ENCODE measurements around the gene SETD2. TPM values are rescaled to one million over a fixed set of nuclear protein-coding genes. Genes with fewer than 3 reads are reported as not detected.

Gene SETD2
- total RNA-seq, 1 experiment from 2014 or later = 17.2 TPM

- no peak for DNase-seq (ENCODE audit: low read depth)
Observed at GRCh38 chr3:46998852-46999515, 164.9 kb downstream of the SETD2 start.

GRCh38 chr3:46998121-46998851, 165.6 kb downstream of the SETD2 start:
- peak; percentile 60 for DNase-seq (ENCODE audit: low read depth)

- no peak for DNase-seq (ENCODE audit: low read depth)
Observed at GRCh38 chr3:46997453-46998091, 166.3 kb downstream of the SETD2 start.

- DNase-seq (ENCODE audit: low read depth) = no peak
Observed at GRCh38 chr3:46996689-46997452, 167.0 kb downstream of the SETD2 start.

GRCh38 chr3:46995901-46996562, 167.9 kb downstream of the SETD2 start:
- no peak for DNase-seq (ENCODE audit: low read depth)

GRCh38 chr3:46994801-46995731, 168.8 kb downstream of the SETD2 start:
- DNase-seq (ENCODE audit: low read depth) = no peak

- DNase-seq (ENCODE audit: low read depth) = no peak
Observed at GRCh38 chr3:46993986-46994385, 169.9 kb downstream of the SETD2 start.

- DNase-seq (ENCODE audit: low read depth) = no peak
Observed at GRCh38 chr3:46993292-46993691, 170.6 kb downstream of the SETD2 start.

- DNase-seq (ENCODE audit: low read depth) = no peak
Observed at GRCh38 chr3:46992231-46992630, 171.7 kb downstream of the SETD2 start.

- DNase-seq (ENCODE audit: low read depth) = no peak
Observed at GRCh38 chr3:46991406-46992165, 172.3 kb downstream of the SETD2 start.

GRCh38 chr3:46990573-46991374, 173.1 kb downstream of the SETD2 start:
- DNase-seq (ENCODE audit: low read depth) = no peak

- no peak for DNase-seq (ENCODE audit: low read depth)
Observed at GRCh38 chr3:46989146-46989810, 174.6 kb downstream of the SETD2 start.

- DNase-seq (ENCODE audit: low read depth) = no peak
Observed at GRCh38 chr3:46988616-46989015, 175.3 kb downstream of the SETD2 start.

- peak; percentile 86 for DNase-seq (ENCODE audit: low read depth)
Observed at GRCh38 chr3:46987743-46988401, 176.0 kb downstream of the SETD2 start.

GRCh38 chr3:46987319-46987742, 176.6 kb downstream of the SETD2 start:
- peak; percentile 50 for DNase-seq (ENCODE audit: low read depth)

- DNase-seq (ENCODE audit: low read depth) = no peak
Observed at GRCh38 chr3:46986782-46987310, 177.1 kb downstream of the SETD2 start.

Data from HT1080 (cell line).